Measurements from ENCODE around the gene ZNF200.

DNA sequence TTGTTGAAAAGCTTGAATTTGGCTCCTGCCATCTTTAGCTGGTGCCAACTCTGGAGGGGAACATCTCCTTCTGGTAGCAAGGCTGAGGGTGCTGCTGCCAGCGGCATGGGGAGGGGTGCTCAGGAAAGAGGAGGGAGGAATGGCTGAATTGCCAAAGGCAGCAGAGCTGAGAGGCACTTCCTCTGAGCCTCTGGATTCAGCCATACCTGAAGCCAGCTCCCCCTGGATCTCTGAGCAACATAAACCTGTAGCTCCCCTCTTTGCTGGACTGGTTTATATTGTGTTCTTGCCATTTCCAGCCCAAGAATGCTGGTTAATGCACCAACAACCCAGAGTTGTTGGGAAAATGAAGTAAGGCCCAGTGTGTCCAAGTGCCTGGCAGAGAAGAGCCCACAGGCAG is 14.1 kb upstream of the ZNF200 start:
- TF ChIP-seq, protein P1, sequence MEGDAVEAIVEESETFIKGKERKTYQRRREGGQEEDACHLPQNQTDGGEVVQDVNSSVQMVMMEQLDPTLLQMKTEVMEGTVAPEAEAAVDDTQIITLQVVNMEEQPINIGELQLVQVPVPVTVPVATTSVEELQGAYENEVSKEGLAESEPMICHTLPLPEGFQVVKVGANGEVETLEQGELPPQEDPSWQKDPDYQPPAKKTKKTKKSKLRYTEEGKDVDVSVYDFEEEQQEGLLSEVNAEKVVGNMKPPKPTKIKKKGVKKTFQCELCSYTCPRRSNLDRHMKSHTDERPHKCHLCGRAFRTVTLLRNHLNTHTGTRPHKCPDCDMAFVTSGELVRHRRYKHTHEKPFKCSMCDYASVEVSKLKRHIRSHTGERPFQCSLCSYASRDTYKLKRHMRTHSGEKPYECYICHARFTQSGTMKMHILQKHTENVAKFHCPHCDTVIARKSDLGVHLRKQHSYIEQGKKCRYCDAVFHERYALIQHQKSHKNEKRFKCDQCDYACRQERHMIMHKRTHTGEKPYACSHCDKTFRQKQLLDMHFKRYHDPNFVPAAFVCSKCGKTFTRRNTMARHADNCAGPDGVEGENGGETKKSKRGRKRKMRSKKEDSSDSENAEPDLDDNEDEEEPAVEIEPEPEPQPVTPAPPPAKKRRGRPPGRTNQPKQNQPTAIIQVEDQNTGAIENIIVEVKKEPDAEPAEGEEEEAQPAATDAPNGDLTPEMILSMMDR (IDR thresholded peaks at IDR 0.05) = no peak
- no peak for TF ChIP-seq POLR2A (IDR thresholded peaks at IDR 0.05)

Data from lower leg skin (tissue), 3 donors.